Measurements from ENCODE around the gene BDP1.
"Not testable (repeated sequence)": the region's sequence is repeated elsewhere in the genome, so short reads cannot be mapped to it uniquely, and the experiment has no call there.

Gene BDP1

DNA sequence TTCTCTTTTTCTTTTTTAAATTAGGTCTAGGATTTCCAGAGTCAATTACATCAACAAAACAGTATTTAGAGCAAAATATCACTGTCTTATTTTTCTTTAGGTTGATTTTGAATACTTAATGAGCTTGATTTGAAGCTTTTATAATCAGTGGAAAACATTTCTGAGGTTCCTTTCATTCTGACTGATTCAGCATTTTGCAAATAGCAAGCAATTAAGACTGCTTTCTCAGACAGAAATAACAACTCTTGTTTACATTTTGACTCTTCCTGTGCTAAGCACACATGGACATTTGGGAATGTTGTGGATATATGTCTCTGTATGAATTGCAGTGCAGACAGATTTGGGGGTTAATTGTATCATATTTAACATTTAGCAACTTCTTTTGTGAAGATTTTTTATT lies 109.4 kb downstream of the BDP1 start:
- Mint-ChIP-seq H3K36me3 (peaks cover 11% of the 10 kb centered on the region), H3K4me3 (no peak overlapping the region), H3K4me1 (no peaks in the 10 kb centered on the region), H3K9me3 (no peaks in the 10 kb centered on the region), H3K27ac (no peak overlapping the region), H3K27me3 (no peaks in the 10 kb centered on the region)
- DNase-seq (ENCODE audit: low spot score in 2 of 2) (no peak), ATAC-seq (ENCODE audit: low read depth) (no peak)

DNA sequence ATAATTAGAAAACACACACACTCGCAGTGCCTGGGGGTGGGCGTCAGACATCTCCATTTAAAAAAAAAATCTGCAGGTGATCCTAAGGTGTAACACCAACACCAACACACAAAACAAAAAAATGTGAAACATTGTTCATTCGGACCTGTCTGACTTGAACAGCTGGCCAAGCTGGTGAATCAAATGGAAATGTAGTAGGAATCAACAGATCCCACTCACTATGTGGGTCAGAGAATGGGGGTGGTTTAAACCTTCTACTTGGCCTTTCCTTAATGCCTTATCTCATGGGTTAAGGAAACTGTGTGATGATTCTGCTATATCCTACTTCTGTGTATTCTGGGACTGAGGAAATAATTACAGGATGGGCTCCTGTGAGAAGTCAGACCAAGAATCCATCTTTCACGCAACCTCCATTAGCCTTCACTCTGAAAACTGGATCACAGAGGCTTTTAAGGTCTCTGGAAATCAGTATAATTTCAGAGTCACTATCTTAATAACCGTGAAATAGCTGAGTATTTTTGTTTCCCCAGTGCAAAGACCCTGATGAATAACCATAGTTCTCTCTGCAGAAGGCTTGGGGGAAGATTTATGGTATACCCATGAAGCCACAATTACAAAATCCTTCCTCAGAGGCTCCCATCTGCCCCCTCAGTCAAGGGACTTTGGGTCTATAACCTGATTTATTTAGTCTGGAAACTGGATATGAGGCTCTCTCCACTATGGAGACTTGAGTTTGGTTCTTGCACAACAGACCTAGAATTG lies 114.5 kb downstream of the BDP1 start:
- Mint-ChIP-seq H3K4me3 (no peak overlapping the region), H3K27ac (no peak overlapping the region), H3K27me3 (no peaks in the 10 kb centered on the region), H3K36me3 (peaks cover 9% of the 10 kb centered on the region), H3K4me1 (no peaks in the 10 kb centered on the region), H3K9me3 (no peaks in the 10 kb centered on the region)
- DNase-seq (ENCODE audit: low spot score in 2 of 2) (no peak), ATAC-seq (ENCODE audit: low read depth) (no peak)

DNA sequence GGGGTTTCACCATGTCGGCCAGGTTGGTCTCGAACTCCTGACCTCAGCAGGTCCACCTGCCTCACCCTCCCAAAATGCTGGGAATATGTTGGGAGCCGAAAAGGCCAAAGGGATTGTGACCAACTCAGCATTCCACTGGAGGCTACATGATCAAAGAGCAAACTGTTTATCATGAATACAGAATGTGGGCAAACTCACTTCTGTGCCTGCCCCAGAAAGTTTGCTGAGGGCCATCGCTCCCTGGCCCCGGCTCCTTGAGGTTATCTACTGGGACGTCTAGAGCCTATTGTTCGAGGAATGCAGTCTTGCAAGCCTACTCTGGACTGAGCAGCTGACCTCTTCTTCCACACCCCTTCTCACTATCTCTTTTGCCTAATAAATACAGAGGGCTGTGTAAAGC lies 116.4 kb downstream of the BDP1 start:
- not testable (repeated sequence) for DNase-seq (ENCODE audit: low spot score in 2 of 2); H3K27ac Mint-ChIP-seq; H3K4me1 Mint-ChIP-seq; H3K27me3 Mint-ChIP-seq; ATAC-seq (ENCODE audit: low read depth); H3K9me3 Mint-ChIP-seq; H3K4me3 Mint-ChIP-seq
- H3K36me3 Mint-ChIP-seq = peaks cover 14% of the 10 kb centered on the region

DNA sequence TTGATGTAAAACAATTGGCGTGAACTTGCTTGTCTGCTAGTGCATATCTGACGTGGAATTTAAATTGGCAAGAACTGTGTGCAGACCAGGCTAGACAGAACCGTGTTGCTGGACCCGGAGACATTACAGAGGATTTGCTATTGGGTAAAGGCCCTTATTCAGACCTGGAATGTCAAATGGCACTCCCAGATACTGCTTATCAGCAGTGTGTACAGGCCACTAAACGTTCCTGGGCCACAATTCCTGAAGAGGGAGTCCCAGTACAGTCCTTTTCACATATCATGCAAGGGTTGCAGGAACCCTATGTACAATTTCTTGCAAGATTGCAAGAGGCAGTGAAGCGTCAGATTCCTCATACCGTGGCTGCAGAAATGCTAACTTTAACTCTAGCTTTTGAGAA lies 118.1 kb downstream of the BDP1 start:
- Mint-ChIP-seq H3K27ac (no peak overlapping the region), H3K4me1 (no peaks in the 10 kb centered on the region), H3K36me3 (peaks cover 23% of the 10 kb centered on the region), H3K9me3 (no peaks in the 10 kb centered on the region), H3K4me3 (no peak overlapping the region), H3K27me3 (no peaks in the 10 kb centered on the region)
- DNase-seq (ENCODE audit: low spot score in 2 of 2) (no peak), ATAC-seq (ENCODE audit: low read depth) (no peak)

DNA sequence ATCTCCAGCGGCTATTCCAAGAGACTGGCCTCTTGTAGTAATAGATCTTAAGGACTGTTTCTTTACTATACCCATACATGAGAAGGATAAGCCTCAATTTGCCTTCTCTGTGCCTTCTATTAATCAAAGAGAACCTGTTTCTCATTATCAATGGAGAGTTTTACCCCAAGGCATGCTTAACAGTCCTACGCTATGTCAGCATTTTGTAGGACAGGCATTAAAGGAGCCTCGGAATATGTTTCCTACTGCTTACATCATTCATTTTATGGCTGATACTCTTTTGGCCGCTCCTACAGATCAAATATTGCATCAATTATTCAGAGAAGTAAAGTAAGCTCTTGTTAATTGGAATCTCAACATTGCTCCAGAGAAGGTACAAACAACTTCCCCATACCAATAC lies 120.1 kb downstream of the BDP1 start:
- not testable (repeated sequence) for H3K4me3 Mint-ChIP-seq; ATAC-seq (ENCODE audit: low read depth); H3K9me3 Mint-ChIP-seq; H3K27me3 Mint-ChIP-seq; H3K27ac Mint-ChIP-seq; H3K4me1 Mint-ChIP-seq; DNase-seq (ENCODE audit: low spot score in 2 of 2)
- peaks cover 26% of the 10 kb centered on the region for H3K36me3 Mint-ChIP-seq

DNA sequence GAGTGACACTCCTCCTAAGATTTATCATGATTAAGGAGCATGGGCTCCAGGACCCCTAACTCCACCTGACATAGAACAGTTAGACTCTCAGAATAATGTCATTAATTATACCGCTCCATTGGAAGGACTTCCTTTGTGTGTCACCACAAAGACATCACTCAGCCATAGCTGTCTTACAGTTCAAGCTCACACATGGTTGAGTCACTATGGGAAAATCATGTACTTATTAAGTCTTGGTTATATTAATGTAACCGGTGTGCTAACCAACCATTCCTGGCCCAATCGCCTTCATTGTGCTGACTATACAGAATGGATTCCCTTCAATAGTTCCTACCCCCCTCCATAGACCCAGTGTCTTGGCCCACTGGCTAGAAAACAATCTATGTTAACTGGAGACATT lies 120.8 kb downstream of the BDP1 start:
- Mint-ChIP-seq H3K4me1 (no peaks in the 10 kb centered on the region), H3K36me3 (peaks cover 26% of the 10 kb centered on the region), H3K27me3 (no peaks in the 10 kb centered on the region), H3K9me3 (no peaks in the 10 kb centered on the region), H3K4me3 (no peak overlapping the region), H3K27ac (no peak overlapping the region)
- DNase-seq (ENCODE audit: low spot score in 2 of 2) (no peak), ATAC-seq (ENCODE audit: low read depth) (no peak)

DNA sequence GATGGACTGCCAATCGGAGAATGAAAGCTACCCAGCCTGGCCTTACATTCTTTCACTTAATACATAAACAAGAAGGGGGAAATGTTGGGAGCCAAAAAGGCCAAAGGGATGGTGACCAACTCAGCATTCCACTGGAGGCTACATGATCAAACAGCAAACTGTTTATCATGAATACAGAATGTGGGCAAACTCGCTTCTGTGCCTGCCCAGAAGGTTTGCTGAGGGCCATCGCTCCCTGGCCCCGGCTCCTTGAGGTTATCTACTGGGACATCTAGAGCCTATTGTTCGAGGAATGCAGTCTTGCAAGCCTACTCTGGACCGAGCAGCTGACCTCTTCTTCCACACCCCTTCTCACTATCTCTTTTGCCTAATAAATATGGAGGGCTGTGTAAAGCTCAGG lies 122.4 kb downstream of the BDP1 start:
- H3K36me3 Mint-ChIP-seq = peaks cover 26% of the 10 kb centered on the region
- not testable (repeated sequence) for DNase-seq (ENCODE audit: low spot score in 2 of 2); H3K27ac Mint-ChIP-seq; H3K4me3 Mint-ChIP-seq; H3K4me1 Mint-ChIP-seq; ATAC-seq (ENCODE audit: low read depth); H3K27me3 Mint-ChIP-seq; H3K9me3 Mint-ChIP-seq

DNA sequence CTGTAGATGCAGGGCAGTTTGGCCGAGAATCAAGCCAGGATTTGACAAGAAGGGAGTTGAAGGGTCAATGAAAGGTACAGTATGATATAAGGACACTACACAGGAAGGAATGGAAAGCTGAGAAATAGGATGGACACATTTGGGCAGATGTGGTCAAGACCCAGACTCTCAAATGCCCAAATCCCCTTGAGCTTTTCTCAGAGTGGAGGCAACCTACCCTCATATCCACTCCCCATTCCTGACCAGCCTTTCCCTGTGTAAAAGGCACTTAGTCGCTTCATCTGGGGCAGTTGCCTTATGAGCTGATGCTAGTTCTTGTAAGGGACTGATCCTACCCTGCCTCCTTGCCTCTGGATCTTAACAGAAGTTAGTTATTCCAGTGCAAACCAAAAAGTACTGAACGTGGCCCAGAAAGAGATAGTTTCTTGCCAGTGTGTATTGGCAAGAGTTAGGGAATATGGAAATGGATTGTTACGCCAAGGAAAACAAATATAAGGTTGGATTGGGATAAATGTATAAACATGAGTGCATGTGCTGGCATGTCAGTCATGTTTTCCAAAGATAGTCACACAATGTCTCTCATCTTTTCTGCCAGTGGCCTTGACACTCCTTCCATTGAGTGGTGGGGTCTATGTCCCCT lies 127.6 kb downstream of the BDP1 start:
- DNase-seq (ENCODE audit: low spot score in 2 of 2) (no peak), ATAC-seq (ENCODE audit: low read depth) (no peak)
- H3K4me3 Mint-ChIP-seq = no peak overlapping the region
- no peak overlapping the region for H3K27ac Mint-ChIP-seq
- H3K4me1 Mint-ChIP-seq = peaks cover 5% of the 10 kb centered on the region
- H3K27me3 Mint-ChIP-seq = no peaks in the 10 kb centered on the region
- H3K9me3 Mint-ChIP-seq = no peaks in the 10 kb centered on the region
- peaks cover 6% of the 10 kb centered on the region for H3K36me3 Mint-ChIP-seq

DNA sequence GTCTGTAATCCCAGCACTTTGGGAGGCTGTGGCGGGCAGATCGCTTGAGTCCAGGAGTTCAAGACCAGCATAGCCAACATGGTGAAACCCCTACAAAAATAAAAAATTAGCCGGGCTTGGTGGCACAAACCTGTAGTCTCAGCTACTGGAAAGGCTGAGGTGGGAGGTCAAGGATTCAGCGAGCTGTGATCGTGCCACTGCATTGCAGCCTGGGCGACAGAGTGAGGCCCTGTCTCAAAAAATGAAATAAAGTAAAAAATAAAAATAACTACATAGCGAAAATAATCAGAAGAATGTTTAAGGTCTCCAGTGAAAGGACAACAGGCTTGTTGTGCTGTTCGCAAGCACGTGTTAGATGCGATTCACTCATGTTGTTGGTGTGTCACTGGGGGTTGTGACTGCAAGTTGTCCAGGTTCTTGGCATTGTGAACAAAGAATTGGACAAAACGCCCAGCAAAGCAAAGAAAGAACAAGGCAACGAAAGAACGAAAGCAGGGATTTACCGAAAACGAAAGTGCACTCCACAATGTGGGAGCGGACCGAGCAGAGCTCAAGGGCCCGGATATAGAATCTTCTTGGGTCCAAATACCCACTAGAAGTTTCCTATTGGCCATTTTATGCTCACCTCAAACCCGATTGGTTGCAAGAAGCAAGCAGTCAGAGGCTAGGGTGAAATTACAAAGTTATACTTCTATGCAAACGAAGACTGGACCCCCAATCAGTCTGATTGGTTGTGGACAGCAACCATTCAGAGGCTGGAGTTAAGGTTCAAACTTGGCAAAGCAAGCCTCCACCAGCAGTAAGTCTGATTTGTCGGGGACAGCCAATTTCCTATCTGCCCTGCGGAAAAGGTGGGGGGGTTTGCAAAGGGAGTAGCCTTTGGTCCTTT lies 130.8 kb downstream of the BDP1 start:
- H3K27ac Mint-ChIP-seq = peak overlapping the region; percentile 97
- peaks cover 2% of the 10 kb centered on the region for H3K36me3 Mint-ChIP-seq
- H3K9me3 Mint-ChIP-seq = no peaks in the 10 kb centered on the region
- H3K4me1 Mint-ChIP-seq = peaks cover 25% of the 10 kb centered on the region
- ATAC-seq (ENCODE audit: low read depth) (no peak), DNase-seq (ENCODE audit: low spot score in 2 of 2) (no peak)
- H3K4me3 Mint-ChIP-seq = peak overlapping the region; percentile 99
- no peaks in the 10 kb centered on the region for H3K27me3 Mint-ChIP-seq

DNA sequence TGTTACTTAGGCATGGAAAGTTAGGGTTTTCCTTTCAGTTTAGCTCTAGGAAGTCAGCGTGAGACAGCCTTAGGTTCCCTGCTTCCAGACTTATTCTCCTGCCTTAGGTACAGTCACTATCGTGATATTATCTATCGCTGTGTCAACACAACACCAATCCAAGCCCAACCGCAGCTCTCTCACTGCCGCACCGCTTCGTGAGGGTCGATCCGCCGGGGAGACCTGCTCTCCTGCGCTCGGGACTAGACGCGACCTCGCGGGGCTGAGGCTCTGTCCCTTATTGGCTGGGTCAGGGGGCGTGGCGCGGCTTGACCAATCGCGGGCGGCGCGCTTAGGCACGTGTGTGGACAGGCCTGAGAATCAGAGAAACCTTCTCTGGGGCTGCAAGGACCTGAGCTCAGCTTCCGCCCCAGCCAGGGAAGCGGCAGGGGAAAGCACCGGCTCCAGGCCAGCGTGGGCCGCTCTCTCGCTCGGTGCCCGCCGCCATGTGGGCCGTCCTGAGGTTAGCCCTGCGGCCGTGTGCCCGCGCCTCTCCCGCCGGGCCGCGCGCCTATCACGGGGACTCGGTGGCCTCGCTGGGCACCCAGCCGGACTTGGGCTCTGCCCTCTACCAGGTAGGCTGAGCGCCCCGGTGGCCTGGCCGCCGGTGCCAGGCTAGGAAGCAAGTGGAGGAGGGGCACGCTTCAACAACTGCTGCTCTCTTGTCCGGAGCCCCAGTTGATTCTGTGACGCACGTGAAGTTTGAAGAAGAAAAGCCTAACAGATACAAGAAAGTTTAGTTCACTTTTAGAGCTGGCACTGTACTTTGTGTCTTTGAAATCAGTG lies 131.7 kb downstream of the BDP1 start, which contains the start of gene MCCC2:
Gene MCCC2 (plus strand): TSS at position 400 of the 825 bp plus-strand sequence. CDS start 86 bp downstream, at position 486.
- H3K9me3 Mint-ChIP-seq = no peaks in the 10 kb centered on the region
- ATAC-seq (ENCODE audit: low read depth) (peak; percentile 93), DNase-seq (ENCODE audit: low spot score in 2 of 2) (peak; percentile 92 to 93)

DNA sequence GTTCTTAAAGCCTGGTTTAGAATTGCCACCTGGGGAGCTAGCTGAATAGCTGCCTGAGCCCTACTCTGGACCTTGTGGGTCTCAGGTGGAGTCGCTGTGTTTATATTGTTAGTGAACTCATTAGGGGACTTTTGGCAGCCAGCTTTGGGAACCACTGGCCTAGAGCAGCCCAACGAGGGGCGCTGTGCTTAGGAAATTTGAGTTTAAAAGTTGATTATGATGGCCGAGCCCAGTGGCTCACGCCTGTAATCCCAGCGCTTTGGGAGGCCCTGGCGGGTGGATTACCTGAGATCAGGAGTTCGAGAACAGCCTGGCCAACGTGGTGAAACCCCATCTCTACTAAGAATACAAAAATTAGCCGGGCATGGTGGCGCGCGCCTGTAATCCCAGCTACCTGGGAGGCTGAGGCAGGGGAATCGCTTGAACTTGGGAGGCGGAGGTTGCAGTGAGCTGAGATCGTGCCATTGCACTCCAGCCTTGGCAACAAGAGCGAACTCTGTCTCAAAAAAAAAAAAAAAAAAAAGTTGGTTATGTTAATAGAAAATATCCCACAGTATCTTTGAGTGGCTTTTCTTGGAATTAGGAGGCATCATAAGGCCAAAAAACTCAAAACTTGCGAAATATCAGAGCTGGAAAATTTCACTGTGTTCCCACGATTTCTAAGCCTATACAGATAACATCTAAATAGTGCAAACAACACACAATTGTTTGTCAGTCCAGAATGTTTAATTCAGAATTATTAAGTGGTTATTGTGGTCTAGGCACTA lies 132.5 kb downstream of the BDP1 start:
- DNase-seq (ENCODE audit: low spot score in 2 of 2) (no peak), ATAC-seq (ENCODE audit: low read depth) (peak; percentile 16)
- H3K4me3 Mint-ChIP-seq = peak overlapping the region; percentile 99
- H3K36me3 Mint-ChIP-seq = peaks cover 4% of the 10 kb centered on the region
- H3K9me3 Mint-ChIP-seq = no peaks in the 10 kb centered on the region
- peaks cover 28% of the 10 kb centered on the region for H3K4me1 Mint-ChIP-seq
- no peaks in the 10 kb centered on the region for H3K27me3 Mint-ChIP-seq
- peak overlapping the region; percentile 97 for H3K27ac Mint-ChIP-seq

More for the DNA sequence above, 131.7 kb downstream of the BDP1 start, which contains the start of gene MCCC2:
- peak within 1 kb of the TSS; percentile 99 for H3K4me3 Mint-ChIP-seq
- peak within 1 kb of the TSS; percentile 97 for H3K27ac Mint-ChIP-seq
- H3K36me3 Mint-ChIP-seq = peaks cover 2% of the 10 kb centered on the region
- H3K4me1 Mint-ChIP-seq = peaks cover 25% of the 10 kb centered on the region
- H3K27me3 Mint-ChIP-seq = no peaks in the 10 kb centered on the region

DNA sequence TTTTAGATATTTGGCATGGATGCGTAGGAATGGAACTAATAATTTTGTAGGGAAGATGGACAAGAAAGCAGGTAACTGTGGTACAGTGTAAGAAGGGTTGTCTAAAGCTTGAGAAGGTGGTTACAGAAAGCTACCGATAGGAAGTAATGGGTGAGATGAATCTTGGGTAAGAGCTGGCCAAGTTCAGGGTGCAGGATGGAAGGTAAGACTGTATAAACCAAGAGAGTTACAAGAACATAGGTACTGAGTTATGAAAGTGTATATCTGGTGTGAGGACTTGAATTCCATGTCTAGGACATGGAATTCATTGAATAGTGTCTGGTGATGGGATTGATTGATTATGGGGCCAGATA lies 133.1 kb downstream of the BDP1 start:
- no peak for ATAC-seq (ENCODE audit: low read depth)
- Mint-ChIP-seq H3K4me3 (peak overlapping the region; percentile 35), H3K27ac (peak overlapping the region; percentile 20), H3K27me3 (no peaks in the 10 kb centered on the region), H3K9me3 (no peaks in the 10 kb centered on the region), H3K36me3 (peaks cover 4% of the 10 kb centered on the region), H3K4me1 (peaks cover 28% of the 10 kb centered on the region)
- no peak for DNase-seq (ENCODE audit: low spot score in 2 of 2)

DNA sequence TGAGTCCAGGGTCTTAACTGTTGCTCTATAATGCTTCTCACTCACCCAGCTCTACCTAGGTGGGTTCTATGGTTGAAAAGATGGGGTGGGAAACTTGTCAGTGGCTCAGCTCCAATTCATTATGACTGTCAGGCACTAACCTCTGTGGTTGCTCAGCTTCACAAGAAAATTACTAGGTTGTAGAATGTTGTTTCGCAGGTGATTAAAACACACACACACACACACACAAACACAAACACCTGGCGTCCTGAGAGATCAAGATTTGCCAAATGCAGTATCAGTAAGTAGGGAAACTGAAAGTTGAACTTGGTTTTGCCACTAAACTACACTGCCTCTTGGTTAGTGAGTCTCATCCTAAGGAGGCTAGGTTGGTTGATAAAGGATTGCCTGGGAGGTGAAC lies 134.5 kb downstream of the BDP1 start:
- H3K9me3 Mint-ChIP-seq = no peaks in the 10 kb centered on the region
- H3K4me3 Mint-ChIP-seq = no peak overlapping the region
- H3K4me1 Mint-ChIP-seq = peaks cover 28% of the 10 kb centered on the region
- no peak for ATAC-seq (ENCODE audit: low read depth)
- H3K36me3 Mint-ChIP-seq = peaks cover 8% of the 10 kb centered on the region
- H3K27me3 Mint-ChIP-seq = no peaks in the 10 kb centered on the region
- no peak for DNase-seq (ENCODE audit: low spot score in 2 of 2)
- peak overlapping the region; percentile 25 for H3K27ac Mint-ChIP-seq
